Fibroblast of skin of right quadriceps (primary cell): Measurements from ENCODE around the gene DDX54.
A peak's percentile ranks its signal among the peaks of the same experiment; 100 is the strongest.

Experiments used
- DNase-seq: peaks from one replicate; pipeline ENCODE4 v3.0.0-alpha.2; 2013

The DDX54 gene

DNA sequence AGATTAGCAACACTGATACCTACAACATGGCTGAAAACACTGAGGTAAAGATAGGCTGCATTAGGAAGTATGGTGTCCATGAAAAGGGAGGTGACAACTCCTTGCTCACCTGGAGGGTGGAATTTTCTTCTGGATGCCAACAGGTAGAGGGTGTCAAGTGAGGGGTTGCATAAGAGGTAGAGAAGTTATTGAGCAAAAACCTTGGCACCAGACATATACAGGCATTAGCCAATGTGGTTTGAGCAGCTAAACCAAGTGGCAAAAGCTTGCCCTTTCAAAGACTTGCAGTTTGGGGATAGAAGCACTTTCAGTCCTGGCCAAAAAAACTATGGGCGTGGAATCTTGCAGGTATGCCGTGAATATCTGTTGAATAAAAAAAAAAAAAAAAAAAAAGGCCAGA is 4.1 kb upstream of the DDX54 start:
- DNase-seq, result no peak

DNA sequence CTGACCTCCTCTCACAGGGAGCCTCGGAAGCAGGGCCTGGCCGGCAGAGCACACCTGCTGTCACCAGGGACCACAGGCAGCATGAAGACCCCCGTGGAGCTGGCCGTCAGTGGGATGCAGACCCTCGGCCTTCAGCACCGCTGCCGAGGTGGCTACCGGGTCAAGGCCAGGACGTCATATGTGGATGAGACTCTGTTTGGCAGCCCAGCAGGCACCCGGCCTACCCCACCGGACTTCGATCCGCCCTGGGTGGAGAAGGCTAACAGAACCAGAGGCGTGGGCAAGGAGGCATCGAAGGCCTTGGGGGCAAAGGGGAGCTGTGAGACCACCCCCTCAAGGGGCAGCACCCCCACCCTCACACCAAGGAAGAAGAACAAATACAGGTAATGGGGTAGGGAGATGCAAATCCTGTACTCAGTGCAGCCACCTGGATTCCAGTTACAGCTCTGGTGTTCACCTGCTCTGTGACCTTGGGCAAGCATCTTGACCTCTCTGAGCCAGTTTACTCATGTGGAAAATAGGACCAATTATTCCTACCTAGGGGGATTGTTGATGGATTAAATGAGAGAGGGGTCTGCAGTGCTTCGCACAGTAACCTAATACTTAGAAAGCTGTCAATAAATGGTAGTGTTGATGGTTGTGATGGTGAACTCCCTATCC is 1.5 kb upstream of the DDX54 start:
- no peak for DNase-seq

DNA sequence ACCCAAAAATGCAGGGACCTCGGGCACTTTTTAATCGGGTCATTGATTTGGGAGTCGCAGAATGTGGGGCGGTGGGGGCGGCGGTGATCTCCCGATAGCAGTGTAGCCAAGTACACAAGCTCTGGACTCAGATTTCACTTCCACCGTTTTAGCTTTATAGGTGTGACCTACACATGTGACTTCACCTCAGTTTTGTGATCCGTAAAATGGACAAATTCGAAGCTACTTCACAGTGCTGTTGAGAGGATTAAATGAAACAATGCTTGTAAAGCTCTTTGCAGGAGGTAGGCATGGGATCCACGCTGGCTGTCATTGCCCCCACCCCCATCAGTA is 721 bp upstream of the DDX54 start:
- no peak for DNase-seq

DNA sequence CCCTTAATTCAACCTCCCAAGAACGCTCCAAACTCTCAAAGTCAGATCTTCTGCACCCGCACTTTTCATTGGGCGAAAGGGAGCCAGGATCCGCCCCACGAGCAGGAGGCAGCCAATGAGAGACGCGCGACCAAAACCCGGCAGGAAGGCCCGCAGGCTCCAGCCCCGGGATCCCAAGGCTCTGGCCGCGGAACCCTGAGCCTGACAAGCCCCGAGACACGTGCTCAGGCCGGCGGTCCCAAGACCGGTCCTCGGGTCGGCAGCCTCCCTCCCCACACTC is 438 bp downstream of the DDX54 start:
- DNase-seq, result peak; percentile 90

DNA sequence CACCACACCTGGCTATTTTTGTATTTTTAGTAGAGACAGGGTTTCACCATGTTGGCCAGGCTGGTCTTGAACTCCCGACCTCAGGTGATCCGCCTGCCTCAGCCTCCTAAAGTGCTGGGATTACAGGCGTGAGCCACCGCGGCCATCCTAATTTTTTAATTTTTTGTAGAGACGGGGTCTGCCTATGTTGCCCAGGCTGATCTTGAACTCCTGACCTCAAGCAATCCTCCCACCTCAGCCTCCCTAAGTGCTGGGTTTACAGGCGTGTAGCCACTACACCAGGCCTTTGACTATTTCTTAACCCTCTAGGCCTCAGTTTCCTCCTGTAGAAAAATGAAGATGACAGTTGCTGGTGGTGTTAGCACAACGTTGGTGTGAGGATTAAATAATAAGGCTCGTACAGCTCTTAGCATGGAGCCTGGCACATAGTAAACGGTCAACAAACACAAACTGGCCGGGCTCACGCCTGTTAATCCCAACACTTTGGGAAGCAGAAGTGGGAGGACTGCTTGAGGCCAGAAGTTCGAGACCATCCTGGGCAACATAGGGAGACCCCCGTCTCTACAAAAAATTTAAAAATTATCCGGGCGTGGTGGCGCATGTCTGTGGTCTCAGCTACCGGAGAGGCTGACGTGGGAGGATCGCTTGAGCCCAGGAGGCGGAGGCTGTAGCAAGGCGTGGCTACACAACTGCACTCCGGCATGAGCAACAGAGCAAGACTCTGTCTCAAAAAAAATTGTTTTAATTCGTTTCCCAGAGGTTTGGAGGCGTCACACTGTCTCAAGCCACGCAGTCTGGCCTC is 979 bp downstream of the DDX54 start:
- DNase-seq, result no peak

DNA sequence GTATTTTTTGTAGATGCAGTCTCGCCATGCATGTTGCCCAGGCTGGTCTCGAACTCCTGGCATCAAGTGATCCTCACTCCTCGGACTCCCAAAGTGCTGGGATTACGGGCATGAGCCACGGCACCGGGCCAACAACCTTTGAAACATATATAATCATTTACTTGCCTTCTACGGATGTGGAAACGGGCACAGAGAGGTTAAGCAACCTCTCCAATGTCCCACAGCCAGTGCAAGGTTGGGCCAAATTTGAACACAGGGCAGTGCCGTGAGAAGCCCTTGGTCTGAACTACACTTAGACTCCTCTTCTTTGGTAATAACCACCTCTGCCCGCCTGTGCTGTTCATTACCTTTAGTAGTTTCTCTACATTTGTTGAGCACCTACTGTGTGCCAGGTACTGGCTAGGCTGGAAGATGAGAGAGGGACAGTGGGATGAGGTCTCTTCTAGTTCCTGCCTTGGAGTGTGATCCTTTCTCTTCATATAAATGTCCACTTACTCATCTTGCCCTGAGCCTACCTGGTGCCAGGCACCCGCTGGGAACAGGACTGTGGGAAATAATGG is 2.2 kb downstream of the DDX54 start:
- no peak for DNase-seq

DNA sequence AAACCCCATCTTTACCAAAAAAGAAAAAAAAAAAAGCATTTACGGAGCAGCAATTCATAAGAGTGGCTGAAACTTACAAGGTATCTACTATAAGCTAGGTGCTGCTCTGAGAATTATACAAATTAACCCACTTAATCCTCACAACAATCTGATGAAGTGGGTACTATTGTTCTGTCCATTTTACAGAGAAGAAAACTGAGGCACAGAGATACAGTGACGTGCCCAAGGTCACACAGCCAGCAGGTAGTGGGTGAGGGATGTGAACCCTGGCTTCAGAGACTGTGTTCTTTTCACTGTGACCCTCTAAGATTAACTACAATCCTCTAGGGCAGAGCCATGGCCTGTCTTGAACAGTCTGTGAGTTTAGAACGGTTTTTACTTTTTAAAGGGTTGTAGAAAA is 3.3 kb downstream of the DDX54 start:
- DNase-seq, result no peak

DNA sequence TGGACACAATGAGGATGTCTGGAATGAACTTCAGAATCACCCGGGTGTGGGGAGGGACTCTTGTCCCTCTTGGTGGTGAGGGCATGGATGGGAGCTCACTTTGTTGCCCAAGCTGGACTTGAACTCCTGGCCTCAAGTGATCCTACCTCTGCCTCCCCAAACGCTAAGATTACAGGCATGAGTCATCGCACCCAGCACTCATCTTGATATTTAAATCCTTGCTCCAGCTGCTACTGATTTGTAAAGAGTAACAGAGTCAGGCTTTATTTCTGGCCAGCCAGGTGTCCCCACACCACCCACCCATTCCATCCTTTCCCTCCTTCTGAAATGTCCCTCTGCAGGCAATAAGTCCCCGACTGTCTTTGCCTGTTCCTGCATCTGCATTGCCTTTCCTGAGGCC is 4.9 kb downstream of the DDX54 start:
- DNase-seq, result no peak

DNA sequence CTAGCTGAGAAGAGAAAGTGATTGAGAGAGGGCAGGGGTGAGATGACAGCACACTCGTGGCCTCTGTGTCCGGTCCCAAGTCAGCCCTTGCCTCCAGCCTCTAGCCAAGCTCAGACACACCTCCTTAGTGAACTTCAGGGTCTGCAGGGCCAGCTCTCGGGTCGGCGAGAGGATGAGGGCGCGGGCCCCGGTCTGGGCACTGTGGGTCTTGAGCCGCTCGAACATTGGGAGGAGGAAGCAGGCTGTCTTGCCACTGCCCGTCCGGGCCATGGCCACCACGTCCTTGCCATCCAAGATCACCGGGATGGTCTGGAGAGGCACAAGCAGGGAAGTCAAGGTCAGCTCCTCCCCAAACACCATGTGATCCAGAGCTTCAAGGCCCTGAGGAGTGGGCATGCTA is 6.3 kb downstream of the DDX54 start:
- no peak for DNase-seq

DNA sequence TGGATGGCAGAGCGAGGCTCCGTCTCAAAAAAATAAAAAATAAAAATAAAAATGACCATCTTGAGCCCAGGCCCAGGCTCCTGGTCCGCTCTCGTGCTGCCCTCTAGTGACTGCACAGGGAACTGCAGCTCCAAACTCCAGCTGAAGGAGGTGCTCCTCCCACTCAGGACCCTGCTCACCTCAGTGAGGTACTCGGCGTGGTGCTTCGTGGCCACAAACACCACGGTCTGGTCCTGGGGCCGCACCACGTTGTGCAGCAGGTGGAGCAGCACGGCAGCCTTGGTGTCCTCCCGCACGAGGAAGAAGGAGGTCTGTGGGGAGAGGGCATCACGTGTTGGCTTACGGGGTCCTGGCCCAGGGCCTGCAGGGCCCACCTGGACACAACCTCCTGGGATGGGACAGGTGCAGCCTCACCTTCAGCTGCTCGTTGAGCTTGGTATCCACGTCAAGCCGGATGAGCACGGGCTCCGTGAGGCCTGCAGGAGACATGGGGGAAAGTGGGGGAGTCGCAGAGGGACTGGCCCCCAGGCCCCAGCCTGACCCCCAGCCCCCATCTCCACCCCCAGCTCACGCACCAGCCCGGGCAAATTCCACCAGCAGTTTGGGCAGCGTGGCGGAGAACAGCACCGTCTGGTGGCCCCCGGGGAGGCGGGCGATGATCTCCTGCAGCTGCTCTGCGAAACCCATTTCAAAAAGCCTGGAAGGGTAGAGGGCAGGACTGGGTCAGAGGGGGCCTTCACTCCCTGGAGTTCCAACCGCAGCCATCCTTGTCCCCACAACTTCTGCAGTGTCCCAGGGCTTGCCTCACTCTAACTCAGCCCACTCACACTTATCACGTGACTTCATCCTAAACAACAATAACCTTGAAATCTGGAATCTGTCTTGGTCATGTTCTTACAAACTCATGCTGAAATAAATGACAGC is 10.6 kb downstream of the DDX54 start:
- DNase-seq, result peak; percentile 48

DNA sequence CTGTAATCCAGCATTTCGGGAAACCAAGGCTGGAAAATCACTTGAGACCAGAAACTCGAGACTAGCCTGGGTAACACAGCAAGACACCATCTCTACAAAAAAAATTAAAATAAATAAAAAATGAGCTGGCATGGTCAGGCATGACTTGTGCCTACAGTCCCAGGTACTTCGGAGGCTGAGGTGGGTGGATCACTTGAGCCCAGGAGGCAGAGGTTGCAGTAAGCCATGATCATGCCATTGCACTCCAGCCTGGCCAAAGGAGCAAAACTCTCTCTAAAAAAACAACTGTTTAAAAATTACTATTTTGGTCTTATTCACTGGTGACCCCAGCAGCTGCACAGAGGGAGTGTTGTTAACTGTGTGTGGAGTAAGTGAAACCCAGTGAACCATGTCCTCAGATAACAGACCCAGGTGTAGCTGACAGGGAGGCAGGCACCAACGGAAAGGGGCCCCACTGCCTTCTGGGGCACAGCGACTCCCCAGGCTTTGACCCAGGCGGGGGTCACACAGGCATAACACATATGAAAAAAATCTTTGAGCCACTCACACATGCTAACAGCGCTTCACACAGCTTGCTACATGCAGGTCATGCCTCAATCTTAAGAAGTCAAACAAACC is 12.1 kb downstream of the DDX54 start:
- no peak for DNase-seq

DNA sequence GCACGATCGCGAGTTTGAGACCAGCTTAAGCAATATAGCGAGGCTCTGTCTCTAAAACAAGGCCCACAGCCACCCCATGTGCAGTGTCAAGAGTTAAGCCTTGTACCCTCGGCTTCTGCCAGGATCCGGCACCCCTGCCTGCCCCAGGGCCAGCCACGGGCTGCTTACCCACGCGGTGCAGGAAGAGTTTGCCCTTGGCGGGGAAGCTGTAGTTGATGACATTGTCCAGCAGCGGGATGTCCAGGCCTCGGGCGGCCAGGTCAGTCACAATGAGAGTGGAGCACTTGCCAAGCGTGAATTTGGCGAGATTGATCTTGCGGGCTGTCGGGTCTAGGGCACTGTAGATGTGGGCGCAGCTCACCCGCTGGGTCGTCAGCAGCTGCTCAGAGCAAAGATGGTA is 13.1 kb downstream of the DDX54 start:
- DNase-seq, result no peak

DNA sequence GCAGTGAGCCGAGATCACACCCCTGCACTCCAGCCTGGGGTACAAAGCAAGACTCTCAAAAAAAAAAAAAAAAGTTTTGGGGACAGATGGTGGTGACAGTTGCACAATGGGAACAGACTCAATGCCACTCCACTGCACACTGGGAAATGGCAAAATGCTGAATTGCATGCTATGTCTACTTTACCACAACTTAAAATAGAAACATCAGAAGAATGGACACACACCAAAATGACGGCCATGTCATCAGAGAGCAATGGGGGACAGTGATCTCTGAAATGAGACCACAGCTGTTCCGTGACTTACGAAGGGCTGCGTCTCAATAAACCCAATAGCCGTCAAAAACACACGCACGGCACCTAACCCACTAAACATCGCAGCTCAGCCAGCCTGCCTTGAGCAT is 13.7 kb downstream of the DDX54 start:
- DNase-seq, result no peak

DNA sequence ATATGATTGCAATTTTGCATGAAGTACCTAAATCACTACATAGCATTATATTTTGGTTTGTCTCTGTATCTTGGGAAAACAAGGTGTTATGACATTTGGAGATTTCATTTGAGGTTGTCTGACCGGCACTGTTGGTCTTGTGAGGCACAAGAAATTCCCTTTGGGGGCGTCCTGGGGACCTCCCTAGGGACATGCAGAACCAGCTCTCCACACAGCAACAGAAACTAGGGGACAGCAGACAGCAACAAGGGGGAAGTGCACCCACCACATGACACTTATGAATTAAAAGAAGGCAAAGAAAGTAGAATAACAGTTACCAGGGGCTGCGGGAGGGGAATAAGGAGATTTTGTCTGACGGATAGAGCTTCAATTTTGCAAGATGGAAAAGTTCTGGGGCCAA is 14.4 kb downstream of the DDX54 start:
- no peak for DNase-seq

DNA sequence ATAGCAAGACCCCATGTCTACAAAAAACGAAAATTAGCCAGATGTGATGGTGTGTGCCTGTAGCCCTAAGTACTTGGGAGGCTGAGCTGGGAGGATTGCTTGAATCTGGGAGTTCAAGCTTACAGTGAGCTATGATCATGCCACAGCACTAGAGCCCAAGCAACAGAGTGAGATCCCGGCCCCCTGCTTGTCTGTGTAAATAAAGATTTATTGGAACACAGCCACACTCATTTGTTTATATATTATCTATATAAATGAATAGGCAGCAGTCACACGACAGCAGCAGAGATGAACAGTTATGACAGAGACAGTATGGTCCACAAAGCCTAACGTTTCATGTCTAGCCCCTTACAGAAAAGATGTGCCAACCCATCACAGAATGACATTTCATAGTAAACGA is 14.8 kb downstream of the DDX54 start:
- no peak for DNase-seq

DNA sequence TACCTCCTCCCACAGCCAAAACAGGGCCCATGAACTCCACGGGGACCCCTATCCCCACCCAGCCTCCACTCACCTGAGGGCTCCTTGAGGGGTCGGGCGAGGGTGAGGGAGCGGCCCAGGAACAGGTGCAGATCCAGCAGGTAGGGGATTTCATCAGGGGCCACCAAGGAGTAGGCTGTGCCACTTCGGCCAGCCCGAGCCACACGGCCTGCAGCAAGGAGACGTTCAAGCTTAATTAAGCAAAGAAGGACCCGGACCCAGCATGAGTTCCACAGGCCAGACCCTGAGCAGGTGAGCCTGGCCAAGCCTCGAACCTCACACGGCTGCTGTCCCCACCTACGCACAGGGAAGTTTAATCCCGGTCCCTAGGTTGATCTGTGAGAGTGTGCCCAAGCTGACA is 15.6 kb downstream of the DDX54 start:
- DNase-seq, result no peak

DNA sequence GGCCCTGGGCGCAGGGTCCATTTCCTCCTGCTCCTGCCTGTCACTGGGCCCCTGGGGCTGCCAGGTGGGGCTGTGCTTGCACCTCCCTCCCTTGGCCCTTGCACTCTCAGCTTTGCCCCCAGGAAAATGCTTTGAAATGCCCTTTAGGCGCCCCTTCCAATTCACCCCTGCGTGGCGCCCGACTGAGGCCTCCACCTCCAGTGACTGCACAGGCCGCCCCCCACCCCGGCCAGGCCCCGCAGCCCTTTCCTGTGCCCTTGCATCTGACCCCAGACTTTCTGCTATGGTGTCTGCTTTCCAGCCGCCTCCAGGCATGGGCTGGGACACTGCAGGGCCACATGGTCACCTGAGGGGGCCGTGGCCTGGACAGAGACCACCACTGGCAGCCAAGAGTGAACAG is 17.4 kb downstream of the DDX54 start:
- no peak for DNase-seq

DNA sequence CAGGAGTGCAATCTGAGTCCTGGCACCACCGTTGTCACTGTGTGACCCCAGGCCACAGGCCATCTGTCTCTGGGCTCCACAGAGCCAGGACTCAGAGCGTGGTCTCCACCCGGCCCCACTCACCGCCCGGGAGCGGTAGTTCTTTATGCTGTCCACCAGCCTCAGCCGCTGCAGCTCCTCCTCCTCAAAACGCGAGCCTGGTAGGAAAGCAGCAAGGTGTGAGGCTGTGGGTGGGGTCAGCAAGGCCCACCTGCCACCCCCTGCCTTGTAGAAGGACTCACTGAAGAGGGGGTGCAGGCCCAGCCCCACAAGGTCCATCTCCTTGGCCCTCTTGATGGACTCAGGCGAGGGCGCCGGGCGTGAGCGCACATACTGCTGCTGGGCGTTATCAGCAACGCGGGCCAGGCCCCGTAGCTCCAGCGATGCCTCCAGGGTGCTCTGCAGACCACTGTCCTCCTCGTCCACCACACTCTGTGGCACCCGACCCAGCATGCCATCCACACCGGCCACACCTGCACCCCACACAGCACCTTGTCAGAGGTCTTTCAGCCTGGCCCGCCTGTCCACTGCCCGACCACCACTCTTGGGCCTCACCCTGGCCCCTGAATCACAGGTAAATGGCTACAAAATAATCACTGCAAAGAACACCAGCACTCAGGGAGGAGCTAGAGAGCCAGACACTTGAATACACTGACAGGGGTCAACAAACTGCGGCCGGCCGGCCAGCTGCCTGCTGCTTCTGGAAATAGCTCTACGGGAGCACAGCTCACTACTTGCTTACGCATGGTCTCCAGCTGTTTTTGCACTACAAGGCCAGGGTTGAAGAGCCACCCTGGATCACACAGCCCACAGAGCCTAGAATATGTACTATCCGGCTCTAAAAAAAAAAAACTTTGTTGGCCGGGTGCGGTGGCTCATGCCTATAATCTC is 19.5 kb downstream of the DDX54 start:
- no peak for DNase-seq

DNA sequence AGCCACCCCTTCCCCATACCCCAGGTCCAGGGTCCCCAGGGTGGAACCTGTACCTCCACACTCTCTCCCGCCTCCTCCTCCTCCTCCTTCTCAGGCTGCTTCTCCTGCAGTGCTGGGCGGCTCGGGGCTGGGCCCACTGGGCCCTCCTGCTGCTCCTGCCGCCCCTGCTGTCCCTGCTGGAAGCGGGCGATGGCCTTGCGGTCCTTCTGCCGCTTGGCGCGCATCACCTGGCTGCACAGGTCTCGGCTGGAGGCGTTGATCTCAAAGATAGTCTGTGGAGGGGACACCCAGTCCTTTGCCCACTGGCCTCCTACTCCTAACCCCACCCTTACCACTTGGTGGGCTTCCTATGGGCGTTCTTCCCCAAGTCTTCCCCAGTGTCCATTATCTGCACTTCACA is 21.3 kb downstream of the DDX54 start:
- DNase-seq, result no peak

DNA sequence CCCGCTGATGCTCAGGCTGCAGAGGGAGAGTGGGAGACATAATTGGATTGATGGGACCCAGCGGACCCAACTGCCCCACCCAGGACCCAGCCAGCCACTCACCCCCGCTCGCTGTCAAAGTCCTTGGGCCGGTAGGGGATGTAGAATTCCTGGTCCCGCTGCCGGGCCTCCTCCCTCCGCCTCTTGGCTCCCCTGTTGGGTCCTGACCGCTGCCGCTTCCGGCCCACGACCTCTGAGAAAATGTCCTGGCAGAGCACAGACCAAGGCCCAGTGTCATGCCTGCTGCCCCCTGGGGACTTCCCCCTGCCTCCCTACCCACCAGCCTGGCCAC is 22.3 kb downstream of the DDX54 start:
- no peak for DNase-seq

DNA sequence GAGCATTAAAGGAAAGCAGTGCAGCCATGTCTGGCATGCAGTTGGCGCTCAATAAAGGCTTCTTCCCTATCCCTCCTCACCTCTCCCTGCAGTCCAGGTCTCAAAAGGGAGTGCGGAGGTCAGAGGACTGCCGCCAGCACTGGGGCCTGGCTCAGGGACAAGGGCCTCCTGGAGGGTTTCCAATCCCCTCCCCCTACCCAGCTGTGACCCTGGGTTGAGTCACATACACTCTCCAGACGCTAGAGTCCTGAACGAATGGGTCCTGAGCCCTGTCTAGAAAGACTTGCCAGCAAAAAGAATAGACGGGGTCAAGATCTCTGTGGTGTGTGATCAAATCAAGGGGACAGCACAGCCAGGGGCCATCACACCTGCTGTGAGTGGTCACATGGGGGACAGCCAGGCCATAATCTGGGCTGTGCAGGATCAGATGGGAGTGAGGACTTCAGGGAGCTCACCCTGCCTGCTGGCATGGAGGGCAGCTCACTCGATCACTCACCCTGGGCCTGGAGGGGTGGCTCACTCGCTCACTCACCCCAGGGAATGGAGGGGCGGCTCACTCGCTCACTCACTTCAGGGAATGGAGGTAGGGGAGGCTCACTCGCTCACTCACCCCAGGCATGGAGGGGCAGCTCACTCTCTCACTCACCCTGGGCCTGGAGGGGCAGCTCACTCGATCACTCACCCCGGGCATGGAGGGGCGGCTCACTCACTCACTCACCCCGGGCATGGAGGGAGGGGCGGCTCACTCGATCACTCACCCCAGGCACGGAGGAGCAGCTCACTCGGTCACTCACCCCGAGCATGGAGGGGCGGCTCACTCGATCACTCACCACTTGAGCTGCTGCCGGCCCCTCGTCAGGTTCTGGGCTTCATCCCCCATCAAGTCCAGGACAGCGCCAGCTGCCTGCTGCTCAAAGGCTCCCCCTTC is 22.9 kb downstream of the DDX54 start:
- DNase-seq, result peak; percentile 44
